OCI-LY7 (cell line): Measurements from ENCODE around the gene ABHD10. TPM values are rescaled to one million over a fixed set of nuclear protein-coding genes. Genes with fewer than 3 reads are reported as not detected.

Experiments
- BruUV-seq: library from RNA; stranded (reverse); fragments of 400-500 nt; replicated peaks from 2 replicates; lab custom pipeline; 2021; lab: Mats Ljungman, UMichigan
- CTCF ChIA-PET: fragments of 300-600 bp; sonication (Branson Sonifier 250); formaldehyde crosslinking; loops from one replicate; lab custom pipeline; 2022; ENCODE audit warnings: antibody characterized with exemption; ENCODE audit not compliant: unreplicated experiment; lab: Charles Lee
- POLR2A ChIA-PET: fragments of 300-600 bp; sonication (Branson Sonifier 250); formaldehyde crosslinking; loops from one replicate; lab custom pipeline; 2022; ENCODE audit warnings: antibody characterized with exemption; lab: Charles Lee
- DNase-seq: peaks from one replicate; pipeline ENCODE4 v3.0.0-alpha.2; 2015; ENCODE audit warnings: low spot score
- H2AFZ ChIP-seq: fragments of 200-600 bp; sonication (generic), shearing (Covaris generic); 2 replicates; pipeline ENCODE4 v1.6.1; 2014; ENCODE audit warnings: mild to moderate bottlenecking, antibody characterized with exemption, low read length, moderate library complexity
- H3K27ac ChIP-seq: fragments of 200-600 bp; sonication (generic); 2 replicates; pipeline ENCODE4 v1.5.1; 2014; ENCODE audit warnings: mixed run types, low read depth, mild to moderate bottlenecking, moderate library complexity, low read length, inconsistent platforms; ENCODE audit not compliant: poor library complexity, severe bottlenecking
- H3K36me3 ChIP-seq: fragments of 200-600 bp; sonication (generic); 2 replicates; pipeline ENCODE4 v1.6.1; 2014; ENCODE audit warnings: mild to moderate bottlenecking, antibody characterized with exemption, low read length, moderate library complexity, mixed read lengths; ENCODE audit not compliant: insufficient read depth
- H3K4me1 ChIP-seq: fragments of 200-600 bp; sonication (generic); 2 replicates; pipeline ENCODE4 v1.5.1; 2014; ENCODE audit warnings: mild to moderate bottlenecking, low read length; ENCODE audit not compliant: insufficient read depth, poor library complexity, severe bottlenecking
- H3K4me2 ChIP-seq: fragments of 200-600 bp; sonication (generic); 2 replicates; pipeline ENCODE4 v1.6.1; 2014; ENCODE audit warnings: mild to moderate bottlenecking, low read length
- H3K4me3 ChIP-seq: fragments of 200-600 bp; sonication (generic); 2 replicates; pipeline ENCODE4 v1.5.1; 2014; ENCODE audit warnings: mild to moderate bottlenecking, low read depth, low read length; ENCODE audit not compliant: poor library complexity, severe bottlenecking
- H3K79me2 ChIP-seq: fragments of 200-600 bp; sonication (generic); 2 replicates; pipeline ENCODE4 v1.6.1; 2016; ENCODE audit warnings: low read depth, mild to moderate bottlenecking, low read length, moderate library complexity, mixed read lengths; ENCODE audit not compliant: insufficient read depth
- H3K9me2 ChIP-seq: fragments of 200-600 bp; sonication (generic); 2 replicates; pipeline ENCODE4 v1.6.1; 2016; ENCODE audit warnings: mild to moderate bottlenecking, low read length, mixed read lengths; ENCODE audit not compliant: insufficient read depth
- H3K9me3 ChIP-seq: fragments of 200-600 bp; sonication (generic); 2 replicates; pipeline ENCODE4 v1.6.1; 2014; ENCODE audit warnings: mild to moderate bottlenecking, mixed run types, low read length, mixed read lengths
- H4K20me1 ChIP-seq: fragments of 200-600 bp; sonication (generic); 2 replicates; pipeline ENCODE4 v1.6.1; 2014; ENCODE audit warnings: mild to moderate bottlenecking, antibody characterized with exemption, low read length, moderate library complexity, mixed read lengths; ENCODE audit not compliant: insufficient read depth
- CTCF ChIP-seq: fragments of 200-600 bp; sonication (generic); conservative IDR thresholded peaks from 2 replicates; pipeline ENCODE4 v1.5.1; 2014; ENCODE audit warnings: mild to moderate bottlenecking, antibody characterized with exemption, low read length, moderate library complexity, mixed read lengths
- EZH2phosphoT487 ChIP-seq: fragments of 200-600 bp; sonication (generic); IDR thresholded peaks from 2 replicates; pipeline ENCODE4 v1.6.1; 2018; ENCODE audit warnings: low read depth, borderline replicate concordance, mild to moderate bottlenecking, mixed run types, antibody characterized with exemption, low read length, moderate library complexity, mixed read lengths
- intact Hi-C: fragments of 100-400 bp; cut with micrococcal nuclease; formaldehyde crosslinking; loops from one replicate; pipeline ENCODE4 v1.10.0; 2022; ENCODE audit not compliant: unreplicated experiment
- total RNA-seq, 2 experiments: library from RNA; depleted of rRNA in 1 of 2; stranded (reverse); fragments of >200 nt in 1 of 2; shearing (Covaris generic) in 1 of 2; gene quantifications; 2 replicates each; pipeline ENCODE4 v1.2.3, GENCODE V29; 2014 to 2022

The ABHD10 gene
- total RNA-seq, 2 experiments from 2014 or later: 40.8 to 46.5 TPM

DNA sequence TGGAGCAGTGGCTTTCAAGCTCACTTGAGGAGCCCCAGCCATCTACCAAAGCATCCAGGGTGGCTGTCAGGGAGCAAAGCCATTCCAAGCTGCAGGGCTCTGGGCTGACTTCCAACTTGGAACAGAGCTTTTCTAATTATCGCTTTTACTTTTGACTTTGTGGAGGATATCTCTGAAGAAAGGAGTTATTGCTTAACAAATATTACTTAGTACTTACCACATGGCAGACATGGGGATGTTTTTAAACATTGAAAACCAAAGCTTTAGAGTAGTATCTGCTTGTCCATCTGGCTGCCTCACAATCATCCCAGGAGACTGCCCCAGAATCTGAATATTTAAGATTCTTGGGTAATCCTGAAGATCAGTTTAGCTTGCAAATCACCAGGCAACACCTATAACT, 28.8 kb downstream of the ABHD10 start:
- CTCF ChIA-PET: interaction anchor here (0.7 kb wide), 1 partner anchor 11 kb away, joined by 3 read pairs; no protein-coding TSS in a partner anchor
- no peak overlapping the region for H3K4me3 ChIP-seq
- no peak overlapping the region for H2AFZ ChIP-seq
- no peak overlapping the region for H3K27ac ChIP-seq
- no peaks in the 10 kb centered on the region for H3K9me2 ChIP-seq
- no peak for DNase-seq
- intact Hi-C loops: no loop called here
- H3K36me3 ChIP-seq: no peaks in the 10 kb centered on the region
- no TSS peak for BruUV-seq
- H3K4me2 ChIP-seq: no peak overlapping the region
- TF ChIP-seq EZH2phosphoT487 (no peak), CTCF (no peak)
- H3K79me2 ChIP-seq: no peaks in the 10 kb centered on the region
- H3K9me3 ChIP-seq: no peaks in the 10 kb centered on the region
- no peaks in the 10 kb centered on the region for H3K4me1 ChIP-seq
- H4K20me1 ChIP-seq: no peaks in the 10 kb centered on the region
- POLR2A ChIA-PET: interaction anchor here (0.5 to 2.9 kb wide), 5 partner anchors 11 to 494 kb away, joined by 3 to 10 read pairs (median 3); no protein-coding TSS in a partner anchor

GRCh38 chr3:112009670-112010069, 30.8 kb downstream of the ABHD10 start:
- no peak overlapping the region for H2AFZ ChIP-seq
- no peaks in the 10 kb centered on the region for H3K9me3 ChIP-seq
- H3K4me3 ChIP-seq: no peak overlapping the region
- H3K36me3 ChIP-seq: no peaks in the 10 kb centered on the region
- no peaks in the 10 kb centered on the region for H3K79me2 ChIP-seq
- H3K4me2 ChIP-seq: no peak overlapping the region
- BruUV-seq: no TSS peak
- CTCF ChIA-PET: no interaction called here
- no peak for DNase-seq
- POLR2A ChIA-PET: no interaction called here
- TF ChIP-seq CTCF: no peak
- TF ChIP-seq EZH2phosphoT487: no peak
- no peaks in the 10 kb centered on the region for H3K4me1 ChIP-seq
- no peaks in the 10 kb centered on the region for H4K20me1 ChIP-seq
- intact Hi-C loops: no loop called here
- H3K9me2 ChIP-seq: no peaks in the 10 kb centered on the region
- H3K27ac ChIP-seq: no peak overlapping the region

GRCh38 chr3:112010636-112011035, 31.8 kb downstream of the ABHD10 start:
- ChIA-PET CTCF (no interaction called here), POLR2A (interaction anchor here (0.6 kb wide), 1 partner anchor 1754 kb away, joined by 4 read pairs; no protein-coding TSS in a partner anchor)
- peak; percentile 13 for DNase-seq
- H3K4me1 ChIP-seq: no peaks in the 10 kb centered on the region
- no TSS peak for BruUV-seq
- no peak overlapping the region for H2AFZ ChIP-seq
- H3K9me3 ChIP-seq: no peaks in the 10 kb centered on the region
- intact Hi-C loops: no loop called here
- no peaks in the 10 kb centered on the region for H3K36me3 ChIP-seq
- H3K9me2 ChIP-seq: no peaks in the 10 kb centered on the region
- no peak overlapping the region for H3K4me3 ChIP-seq
- H3K27ac ChIP-seq: no peak overlapping the region
- no peaks in the 10 kb centered on the region for H4K20me1 ChIP-seq
- TF ChIP-seq CTCF: no peak
- TF ChIP-seq EZH2phosphoT487: no peak
- H3K79me2 ChIP-seq: no peaks in the 10 kb centered on the region
- H3K4me2 ChIP-seq: no peak overlapping the region
